ENCODE data around the gene ABTB1. TPM values are rescaled to one million over a fixed set of nuclear protein-coding genes. Genes with fewer than 3 reads are reported as not detected.

ABTB1 gene
- total and polyA plus RNA-seq, 3 experiments from 2014 or later, result 21.7 to 64.0 (median 23.1) TPM

GRCh38 chr3:127644641-127645370, 27.9 kb upstream of the ABTB1 start:
- peaks cover 0 to 3% (median 1%) of the 10 kb centered on the region in 3 donors for H3K36me3 Mint-ChIP-seq
- H3K4me1 Mint-ChIP-seq, result no peaks in the 10 kb centered on the region
- DNase-seq, result no peak
- no peaks in the 10 kb centered on the region for H3K9me3 Mint-ChIP-seq
- H3K36me3 ChIP-seq (ENCODE audit: insufficient read depth, low read length), result no peaks in the 10 kb centered on the region
- no peak overlapping the region for H3K4me3 ChIP-seq (ENCODE audit: low read length)
- no peaks in the 10 kb centered on the region for H3K27me3 ChIP-seq (ENCODE audit: insufficient read depth, low read length, poor library complexity, severe bottlenecking)
- H3K27me3 Mint-ChIP-seq, result no peaks in the 10 kb centered on the region
- H3K9me3 ChIP-seq (ENCODE audit: low read length), result no peaks in the 10 kb centered on the region
- no peaks in the 10 kb centered on the region for H3K4me1 ChIP-seq (ENCODE audit: insufficient read depth, low read length)
- no peak overlapping the region for H3K4me3 Mint-ChIP-seq
- H3K27ac ChIP-seq (ENCODE audit: low read depth, low read length), result no peak overlapping the region
- peak overlapping the region in 1 of 8 donors; percentile 27 for H3K27ac Mint-ChIP-seq
- ChIA-PET CTCF (interaction anchor here (1.2 kb wide), 1 partner anchor 9 kb away, joined by 3 read pairs; no protein-coding TSS in a partner anchor), POLR2A (no interaction called here)

GRCh38 chr3:127645371-127646015, 27.3 kb upstream of the ABTB1 start:
- no peak for DNase-seq
- H3K4me3 Mint-ChIP-seq, result no peak overlapping the region
- no peaks in the 10 kb centered on the region for H3K36me3 ChIP-seq (ENCODE audit: insufficient read depth, low read length)
- no peak overlapping the region for H3K4me3 ChIP-seq (ENCODE audit: low read length)
- no peaks in the 10 kb centered on the region for H3K9me3 ChIP-seq (ENCODE audit: low read length)
- H3K4me1 ChIP-seq (ENCODE audit: insufficient read depth, low read length), result no peaks in the 10 kb centered on the region
- peaks cover 0 to 3% (median 1%) of the 10 kb centered on the region in 3 donors for H3K36me3 Mint-ChIP-seq
- H3K27ac Mint-ChIP-seq, result no peak overlapping the region
- no peak overlapping the region for H3K27ac ChIP-seq (ENCODE audit: low read depth, low read length)
- ChIA-PET CTCF (interaction anchor here (1.2 kb wide), 1 partner anchor 10 kb away, joined by 3 read pairs; no protein-coding TSS in a partner anchor), POLR2A (no interaction called here)
- H3K27me3 Mint-ChIP-seq, result no peaks in the 10 kb centered on the region
- no peaks in the 10 kb centered on the region for H3K27me3 ChIP-seq (ENCODE audit: insufficient read depth, low read length, poor library complexity, severe bottlenecking)
- H3K4me1 Mint-ChIP-seq, result no peaks in the 10 kb centered on the region
- no peaks in the 10 kb centered on the region for H3K9me3 Mint-ChIP-seq

- H3K36me3 Mint-ChIP-seq, result peaks cover 0 to 3% (median 1%) of the 10 kb centered on the region in 3 donors
- H3K4me3 ChIP-seq (ENCODE audit: low read length), result no peak overlapping the region
- POLR2A ChIA-PET, result no interaction called here
- H3K4me1 ChIP-seq (ENCODE audit: insufficient read depth, low read length), result no peaks in the 10 kb centered on the region
- no peak for DNase-seq
- H3K27ac ChIP-seq (ENCODE audit: low read depth, low read length), result no peak overlapping the region
- no peaks in the 10 kb centered on the region for H3K4me1 Mint-ChIP-seq
- no peaks in the 10 kb centered on the region for H3K36me3 ChIP-seq (ENCODE audit: insufficient read depth, low read length)
- H3K4me3 Mint-ChIP-seq, result no peak overlapping the region
- CTCF ChIA-PET, result interaction anchor here (0.9 kb wide), 1 partner anchor 72 kb away, joined by 6 read pairs; no protein-coding TSS in a partner anchor
- H3K9me3 ChIP-seq (ENCODE audit: low read length), result no peaks in the 10 kb centered on the region
- H3K27me3 ChIP-seq (ENCODE audit: insufficient read depth, low read length, poor library complexity, severe bottlenecking), result no peaks in the 10 kb centered on the region
- H3K27me3 Mint-ChIP-seq, result no peaks in the 10 kb centered on the region
- no peaks in the 10 kb centered on the region for H3K9me3 Mint-ChIP-seq
- H3K27ac Mint-ChIP-seq, result no peak overlapping the region
Measured at GRCh38 chr3:127646501-127647046, 26.2 kb upstream of the ABTB1 start.

- Mint-ChIP-seq H3K27ac (no peak overlapping the region), H3K27me3 (no peaks in the 10 kb centered on the region), H3K36me3 (peaks cover 0 to 1% (median 1%) of the 10 kb centered on the region in 3 donors), H3K4me3 (no peak overlapping the region), H3K4me1 (no peaks in the 10 kb centered on the region), H3K9me3 (no peaks in the 10 kb centered on the region)
- no peak for DNase-seq
- H3K9me3 ChIP-seq (ENCODE audit: low read length), result no peaks in the 10 kb centered on the region
- ChIA-PET CTCF (interaction anchor here (0.9 to 1.4 kb wide), 3 partner anchors 9 to 72 kb away, joined by 3 to 6 read pairs (median 4); no protein-coding TSS in a partner anchor), POLR2A (no interaction called here)
- no peaks in the 10 kb centered on the region for H3K27me3 ChIP-seq (ENCODE audit: insufficient read depth, low read length, poor library complexity, severe bottlenecking)
- no peaks in the 10 kb centered on the region for H3K4me1 ChIP-seq (ENCODE audit: insufficient read depth, low read length)
- H3K27ac ChIP-seq (ENCODE audit: low read depth, low read length), result no peak overlapping the region
- no peak overlapping the region for H3K4me3 ChIP-seq (ENCODE audit: low read length)
- no peaks in the 10 kb centered on the region for H3K36me3 ChIP-seq (ENCODE audit: insufficient read depth, low read length)
Measured at GRCh38 chr3:127647166-127647844, 25.4 kb upstream of the ABTB1 start.

GRCh38 chr3:127647845-127648204, 24.9 kb upstream of the ABTB1 start:
- Histone ChIP-seq H3K27me3 (ENCODE audit: insufficient read depth, low read length, poor library complexity, severe bottlenecking) (no peaks in the 10 kb centered on the region), H3K9me3 (ENCODE audit: low read length) (no peaks in the 10 kb centered on the region), H3K4me3 (ENCODE audit: low read length) (no peak overlapping the region), H3K36me3 (ENCODE audit: insufficient read depth, low read length) (no peaks in the 10 kb centered on the region), H3K27ac (ENCODE audit: low read depth, low read length) (no peak overlapping the region), H3K4me1 (ENCODE audit: insufficient read depth, low read length) (no peaks in the 10 kb centered on the region)
- no peak overlapping the region for H3K27ac Mint-ChIP-seq
- ChIA-PET CTCF (interaction anchor here (1.0 to 1.4 kb wide), 2 partner anchors 10 to 73 kb away, joined by 3 to 4 read pairs; no protein-coding TSS in a partner anchor), POLR2A (no interaction called here)
- H3K36me3 Mint-ChIP-seq, result peaks cover 0 to 1% (median 0%) of the 10 kb centered on the region in 3 donors
- H3K4me1 Mint-ChIP-seq, result no peaks in the 10 kb centered on the region
- no peaks in the 10 kb centered on the region for H3K9me3 Mint-ChIP-seq
- no peak overlapping the region for H3K4me3 Mint-ChIP-seq
- no peaks in the 10 kb centered on the region for H3K27me3 Mint-ChIP-seq
- no peak for DNase-seq

- H3K36me3 ChIP-seq (ENCODE audit: insufficient read depth, low read length), result no peaks in the 10 kb centered on the region
- H3K27me3 ChIP-seq (ENCODE audit: insufficient read depth, low read length, poor library complexity, severe bottlenecking), result no peaks in the 10 kb centered on the region
- Mint-ChIP-seq H3K4me1 (no peaks in the 10 kb centered on the region), H3K27me3 (no peaks in the 10 kb centered on the region), H3K36me3 (no peaks in the 10 kb centered on the region), H3K27ac (no peak overlapping the region), H3K9me3 (no peaks in the 10 kb centered on the region), H3K4me3 (no peak overlapping the region)
- H3K9me3 ChIP-seq (ENCODE audit: low read length), result no peaks in the 10 kb centered on the region
- no peak for DNase-seq
- H3K4me1 ChIP-seq (ENCODE audit: insufficient read depth, low read length), result no peaks in the 10 kb centered on the region
- no peak overlapping the region for H3K27ac ChIP-seq (ENCODE audit: low read depth, low read length)
- ChIA-PET POLR2A (no interaction called here), CTCF (interaction anchor here (1.2 to 3.1 kb wide), 2 partner anchors 44 to 75 kb away, joined by 5 to 10 read pairs; no protein-coding TSS in a partner anchor)
- no peak overlapping the region for H3K4me3 ChIP-seq (ENCODE audit: low read length)
Measured at GRCh38 chr3:127650236-127650635, 22.5 kb upstream of the ABTB1 start.

- Histone ChIP-seq H3K36me3 (ENCODE audit: insufficient read depth, low read length) (no peaks in the 10 kb centered on the region), H3K27me3 (ENCODE audit: insufficient read depth, low read length, poor library complexity, severe bottlenecking) (no peaks in the 10 kb centered on the region), H3K9me3 (ENCODE audit: low read length) (no peaks in the 10 kb centered on the region), H3K4me1 (ENCODE audit: insufficient read depth, low read length) (no peaks in the 10 kb centered on the region), H3K4me3 (ENCODE audit: low read length) (no peak overlapping the region), H3K27ac (ENCODE audit: low read depth, low read length) (no peak overlapping the region)
- DNase-seq, result no peak
- H3K4me3 Mint-ChIP-seq, result no peak overlapping the region
- H3K27ac Mint-ChIP-seq, result no peak overlapping the region
- no peaks in the 10 kb centered on the region for H3K36me3 Mint-ChIP-seq
- no peaks in the 10 kb centered on the region for H3K4me1 Mint-ChIP-seq
- no peaks in the 10 kb centered on the region for H3K27me3 Mint-ChIP-seq
- no peaks in the 10 kb centered on the region for H3K9me3 Mint-ChIP-seq
- CTCF ChIA-PET, result interaction anchor here (0.8 to 3.1 kb wide), 10 partner anchors 14 to 320 kb away, joined by 3 to 10 read pairs (median 4); no protein-coding TSS in a partner anchor
- POLR2A ChIA-PET, result no interaction called here
Measured at GRCh38 chr3:127651516-127652172, 21.1 kb upstream of the ABTB1 start.
